ENCODE measurements around the gene PADI4.

PADI4 gene

DNA sequence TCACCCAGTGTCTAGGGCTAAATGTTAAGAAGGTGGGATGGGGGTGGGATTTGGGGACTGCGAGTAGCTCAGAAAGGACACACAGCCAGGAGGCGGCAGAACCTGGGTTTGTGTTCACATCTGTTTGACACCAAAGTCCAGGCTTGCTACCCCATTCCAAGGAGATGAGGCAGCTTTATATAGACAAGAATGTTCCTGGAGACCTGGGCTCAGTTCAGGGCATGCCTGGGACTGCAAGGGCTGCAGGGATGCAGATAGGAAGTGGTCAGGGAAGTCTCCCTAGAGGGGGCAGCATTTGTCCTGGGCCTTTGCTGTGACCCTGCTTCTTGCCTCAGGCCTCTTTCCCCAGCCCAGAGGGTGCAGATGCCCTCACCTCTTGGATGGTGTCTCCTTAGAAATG lies 42.8 kb upstream of the PADI4 start:
- DNase-seq (ENCODE audit: extremely low read depth, low read depth), result no peak

GRCh38 chr1:17265950-17266349 lies 42.0 kb upstream of the PADI4 start:
- TF ChIP-seq, protein P1, sequence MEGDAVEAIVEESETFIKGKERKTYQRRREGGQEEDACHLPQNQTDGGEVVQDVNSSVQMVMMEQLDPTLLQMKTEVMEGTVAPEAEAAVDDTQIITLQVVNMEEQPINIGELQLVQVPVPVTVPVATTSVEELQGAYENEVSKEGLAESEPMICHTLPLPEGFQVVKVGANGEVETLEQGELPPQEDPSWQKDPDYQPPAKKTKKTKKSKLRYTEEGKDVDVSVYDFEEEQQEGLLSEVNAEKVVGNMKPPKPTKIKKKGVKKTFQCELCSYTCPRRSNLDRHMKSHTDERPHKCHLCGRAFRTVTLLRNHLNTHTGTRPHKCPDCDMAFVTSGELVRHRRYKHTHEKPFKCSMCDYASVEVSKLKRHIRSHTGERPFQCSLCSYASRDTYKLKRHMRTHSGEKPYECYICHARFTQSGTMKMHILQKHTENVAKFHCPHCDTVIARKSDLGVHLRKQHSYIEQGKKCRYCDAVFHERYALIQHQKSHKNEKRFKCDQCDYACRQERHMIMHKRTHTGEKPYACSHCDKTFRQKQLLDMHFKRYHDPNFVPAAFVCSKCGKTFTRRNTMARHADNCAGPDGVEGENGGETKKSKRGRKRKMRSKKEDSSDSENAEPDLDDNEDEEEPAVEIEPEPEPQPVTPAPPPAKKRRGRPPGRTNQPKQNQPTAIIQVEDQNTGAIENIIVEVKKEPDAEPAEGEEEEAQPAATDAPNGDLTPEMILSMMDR (IDR thresholded peaks at IDR 0.05; ENCODE audit: low read depth, low read length), result no peak
- DNase-seq (ENCODE audit: extremely low read depth, low read depth), result no peak

More for the DNA sequence above, 42.8 kb upstream of the PADI4 start:
- TF ChIP-seq, protein P1 (IDR thresholded peaks at IDR 0.05; ENCODE audit: low read depth, low read length), result no peak

- DNase-seq (ENCODE audit: extremely low read depth, low read depth), result no peak
- TF ChIP-seq, protein P1 (IDR thresholded peaks at IDR 0.05; ENCODE audit: low read depth, low read length), result no peak
These were observed 36.9 kb upstream of the PADI4 start for GRCh38 chr1:17270891-17271765.

DNA sequence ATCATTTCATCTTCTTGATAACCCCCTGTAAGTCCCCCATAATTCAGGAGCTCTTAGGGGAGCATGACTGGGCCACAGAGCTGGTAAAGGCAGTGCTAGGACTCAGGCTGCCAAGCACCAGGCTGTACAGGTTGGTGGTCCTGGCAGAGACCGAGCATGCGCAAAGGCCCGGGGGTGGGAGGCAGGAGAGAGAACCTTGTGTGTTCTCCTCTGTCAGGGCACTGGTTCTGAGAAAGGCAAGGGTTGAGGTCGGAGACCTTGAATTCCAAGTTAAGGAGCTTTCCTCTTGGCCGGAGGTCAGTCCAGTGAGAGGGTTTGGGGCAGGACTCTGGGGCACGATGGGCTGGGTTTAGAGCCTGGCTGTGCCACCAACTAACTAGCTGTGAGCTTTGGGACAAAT lies 35.9 kb upstream of the PADI4 start:
- TF ChIP-seq, protein P1 (IDR thresholded peaks at IDR 0.05; ENCODE audit: low read depth, low read length), result no peak
- no peak for DNase-seq (ENCODE audit: extremely low read depth, low read depth)

- no peak for DNase-seq (ENCODE audit: extremely low read depth, low read depth)
- TF ChIP-seq, protein P1 (IDR thresholded peaks at IDR 0.05; ENCODE audit: low read depth, low read length), result no peak
These were observed 35.4 kb upstream of the PADI4 start for GRCh38 chr1:17272646-17273045.

GRCh38 chr1:17273096-17273495 lies 34.9 kb upstream of the PADI4 start:
- TF ChIP-seq, protein P1 (IDR thresholded peaks at IDR 0.05; ENCODE audit: low read depth, low read length), result no peak
- no peak for DNase-seq (ENCODE audit: extremely low read depth, low read depth)
